ENCODE measurements around the gene KLHL41. TPM values are rescaled to one million over a fixed set of nuclear protein-coding genes. Genes with fewer than 3 reads are reported as not detected.

KLHL41 gene
- total and polyA plus RNA-seq, 2 of the 13 experiments (the other 11 are each of a cell fraction or from before 2014, with no cell fraction given) = 0.07 to 0.31 TPM

DNA sequence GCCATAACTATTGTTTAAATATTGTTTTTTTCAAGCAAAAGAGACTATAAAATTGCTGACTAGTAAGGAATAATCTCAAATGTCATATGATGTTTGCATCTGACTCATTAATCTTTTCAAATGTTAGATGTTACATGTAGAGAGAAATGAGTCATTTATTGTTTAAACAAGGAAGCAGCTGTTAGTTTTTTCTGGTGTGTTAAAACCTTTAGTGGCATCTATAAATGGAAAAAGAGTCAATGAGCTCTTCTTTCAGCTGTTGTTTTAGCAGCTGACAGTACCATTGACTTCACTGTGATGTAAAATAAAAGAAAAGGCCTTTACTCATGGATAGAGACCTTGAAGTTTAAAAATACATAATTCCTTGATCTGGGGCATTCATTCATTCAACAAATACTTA is 1.8 kb upstream of the KLHL41 start (continued):
- TF ChIP-seq EP300 (IDR thresholded peaks at IDR 0.05; ENCODE audit: low read depth in 2 of 2, low read length in 2 of 2) (peak in 1 of 2 experiments; percentile 60; a peak in 1 of 4 replicates), EP300 (CRISPR knock-in tag; IDR thresholded peaks at IDR 0.05; ENCODE audit: borderline replicate concordance) (no peak), ZSCAN31 (CRISPR knock-in tag; IDR thresholded peaks at IDR 0.05; ENCODE audit: low read depth) (no peak), ELF1 (CRISPR knock-in tag; IDR thresholded peaks at IDR 0.05) (no peak), ZKSCAN1 (IDR thresholded peaks at IDR 0.05; ENCODE audit: low read length) (no peak), JUN (CRISPR knock-in tag; IDR thresholded peaks at IDR 0.05) (no peak), TFAP4 (IDR thresholded peaks at IDR 0.05; ENCODE audit: borderline replicate concordance, low read depth) (peak; percentile 85), ELF3 (CRISPR knock-in tag; IDR thresholded peaks at IDR 0.05) (peak; percentile 73)
- TF ChIP-seq, protein P1, sequence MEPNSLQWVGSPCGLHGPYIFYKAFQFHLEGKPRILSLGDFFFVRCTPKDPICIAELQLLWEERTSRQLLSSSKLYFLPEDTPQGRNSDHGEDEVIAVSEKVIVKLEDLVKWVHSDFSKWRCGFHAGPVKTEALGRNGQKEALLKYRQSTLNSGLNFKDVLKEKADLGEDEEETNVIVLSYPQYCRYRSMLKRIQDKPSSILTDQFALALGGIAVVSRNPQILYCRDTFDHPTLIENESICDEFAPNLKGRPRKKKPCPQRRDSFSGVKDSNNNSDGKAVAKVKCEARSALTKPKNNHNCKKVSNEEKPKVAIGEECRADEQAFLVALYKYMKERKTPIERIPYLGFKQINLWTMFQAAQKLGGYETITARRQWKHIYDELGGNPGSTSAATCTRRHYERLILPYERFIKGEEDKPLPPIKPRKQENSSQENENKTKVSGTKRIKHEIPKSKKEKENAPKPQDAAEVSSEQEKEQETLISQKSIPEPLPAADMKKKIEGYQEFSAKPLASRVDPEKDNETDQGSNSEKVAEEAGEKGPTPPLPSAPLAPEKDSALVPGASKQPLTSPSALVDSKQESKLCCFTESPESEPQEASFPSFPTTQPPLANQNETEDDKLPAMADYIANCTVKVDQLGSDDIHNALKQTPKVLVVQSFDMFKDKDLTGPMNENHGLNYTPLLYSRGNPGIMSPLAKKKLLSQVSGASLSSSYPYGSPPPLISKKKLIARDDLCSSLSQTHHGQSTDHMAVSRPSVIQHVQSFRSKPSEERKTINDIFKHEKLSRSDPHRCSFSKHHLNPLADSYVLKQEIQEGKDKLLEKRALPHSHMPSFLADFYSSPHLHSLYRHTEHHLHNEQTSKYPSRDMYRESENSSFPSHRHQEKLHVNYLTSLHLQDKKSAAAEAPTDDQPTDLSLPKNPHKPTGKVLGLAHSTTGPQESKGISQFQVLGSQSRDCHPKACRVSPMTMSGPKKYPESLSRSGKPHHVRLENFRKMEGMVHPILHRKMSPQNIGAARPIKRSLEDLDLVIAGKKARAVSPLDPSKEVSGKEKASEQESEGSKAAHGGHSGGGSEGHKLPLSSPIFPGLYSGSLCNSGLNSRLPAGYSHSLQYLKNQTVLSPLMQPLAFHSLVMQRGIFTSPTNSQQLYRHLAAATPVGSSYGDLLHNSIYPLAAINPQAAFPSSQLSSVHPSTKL (CRISPR knock-in tag; IDR thresholded peaks at IDR 0.05) = peak; percentile 51; the same call in 1 of the 2 replicates

DNA sequence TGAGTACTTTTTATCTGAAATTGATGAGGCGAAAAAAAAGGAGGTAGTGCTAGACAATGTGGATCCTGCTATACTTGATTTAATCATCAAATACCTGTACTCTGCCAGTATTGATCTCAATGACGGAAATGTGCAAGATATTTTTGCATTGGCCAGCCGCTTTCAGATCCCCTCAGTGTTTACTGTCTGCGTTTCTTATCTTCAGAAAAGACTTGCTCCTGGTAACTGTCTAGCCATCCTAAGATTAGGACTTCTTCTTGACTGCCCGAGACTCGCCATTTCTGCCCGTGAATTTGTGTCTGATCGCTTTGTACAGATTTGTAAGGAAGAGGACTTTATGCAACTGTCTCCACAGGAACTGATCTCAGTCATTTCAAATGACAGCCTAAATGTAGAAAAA is 453 bp downstream of the KLHL41 start:
- no peak overlapping the region for H3K9ac ChIP-seq (ENCODE audit: insufficient read depth, low read depth, low read length)
- FAIRE-seq (no peak), DNase-seq (ENCODE audit: low spot score) (no peak), ATAC-seq (no peak)
- no TSS peak for BruUV-seq (replicated peaks)
- H4K20me1 ChIP-seq (ENCODE audit: insufficient read depth, low read length) = no peaks in the 10 kb centered on the region
- WGBS (ENCODE audit: low lambda C conversion rate) = 95% methylated on average over 8 of the region's 8 CpGs
- no peak overlapping the region for H3K27ac ChIP-seq (ENCODE audit: extremely low read length, insufficient read depth, low read length)
- intact Hi-C loops (cut with micrococcal nuclease; ENCODE audit: unreplicated experiment) = no loop called here
- no peaks in the 10 kb centered on the region for H3K27me3 ChIP-seq (ENCODE audit: control insufficient read depth in 1 of 2, insufficient read depth in 2 of 2, low read length in 2 of 2)
- in situ Hi-C loops (cut with HindIII; ENCODE audit: extremely low pct_ligation_motif_present, low pct_unique_long_range_greater_than_20kb) = no loop called here
- no peaks in the 10 kb centered on the region for H3K79me2 ChIP-seq (ENCODE audit: insufficient read depth, low read length)
- no peak overlapping the region for H3K4me3 ChIP-seq (replicated peaks in 1 of 3; ENCODE audit: insufficient read depth in 1 of 3, low read depth in 2 of 3, low read length in 3 of 3)
- H3K36me3 ChIP-seq (replicated peaks in 1 of 2; ENCODE audit: control insufficient read depth in 1 of 2, insufficient read depth in 2 of 2, low read length in 2 of 2) = no peaks in the 10 kb centered on the region
- H2AFZ ChIP-seq (ENCODE audit: low read length) = no peak overlapping the region
- H3K4me1 ChIP-seq (ENCODE audit: insufficient read depth, low read length) = peaks cover 20% of the 10 kb centered on the region
- H3K9me3 ChIP-seq (ENCODE audit: low read length) = no peaks in the 10 kb centered on the region
- no peak overlapping the region for H3K4me2 ChIP-seq (ENCODE audit: low read depth, low read length)
- CTCF ChIA-PET (ENCODE audit: low intra/inter-chr PET ratio, low total read pairs) = no interaction called here
- POLR2A ChIA-PET = no interaction called here
- no peak for TF ChIP-seq ZNF251 (CRISPR knock-in tag; IDR thresholded peaks at IDR 0.05)
- TF ChIP-seq ZNF878 (CRISPR knock-in tag; IDR thresholded peaks at IDR 0.05) = no peak
- no peak for TF ChIP-seq HNRNPH1 (optimal IDR thresholded peaks at IDR 0.05; ENCODE audit: low read depth, low read length)
- no peak for TF ChIP-seq SRY (CRISPR knock-in tag; IDR thresholded peaks at IDR 0.05)
- TF ChIP-seq BATF2 (CRISPR knock-in tag; IDR thresholded peaks at IDR 0.05) = no peak
- TF ChIP-seq ZNF577 (CRISPR knock-in tag; IDR thresholded peaks at IDR 0.05; ENCODE audit: borderline replicate concordance, low read depth) = no peak
- TF ChIP-seq ZNF382 (CRISPR knock-in tag; IDR thresholded peaks at IDR 0.05; ENCODE audit: borderline replicate concordance) = no peak
- no peak for TF ChIP-seq SSRP1 (CRISPR knock-in tag; IDR thresholded peaks at IDR 0.05)
- TF ChIP-seq, protein P2, sequence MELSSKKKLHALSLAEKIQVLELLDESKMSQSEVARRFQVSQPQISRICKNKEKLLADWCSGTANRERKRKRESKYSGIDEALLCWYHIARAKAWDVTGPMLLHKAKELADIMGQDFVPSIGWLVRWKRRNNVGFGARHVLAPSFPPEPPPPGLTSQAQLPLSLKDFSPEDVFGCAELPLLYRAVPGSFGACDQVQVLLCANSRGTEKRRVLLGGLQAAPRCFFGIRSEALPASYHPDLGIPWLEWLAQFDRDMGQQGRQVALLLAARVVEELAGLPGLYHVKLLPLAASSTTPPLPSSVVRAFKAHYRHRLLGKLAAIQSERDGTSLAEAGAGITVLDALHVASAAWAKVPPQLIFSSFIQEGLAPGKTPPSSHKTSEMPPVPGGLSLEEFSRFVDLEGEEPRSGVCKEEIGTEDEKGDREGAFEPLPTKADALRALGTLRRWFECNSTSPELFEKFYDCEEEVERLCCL (CRISPR knock-in tag; IDR thresholded peaks at IDR 0.05; ENCODE audit: borderline replicate concordance) = no peak
- no peak for TF ChIP-seq ZNF367 (CRISPR knock-in tag; IDR thresholded peaks at IDR 0.05; ENCODE audit: borderline replicate concordance)

Measured in HepG2 (cell line).